Astrocyte (in vitro differentiated cells and primary cell): ENCODE results near the gene LAMB4.

ENCODE experiments used
- EZH2 ChIP-seq: IDR thresholded peaks from 2 replicates; pipeline ENCODE4 v1.6.1; 2012; ENCODE audit warnings: mild to moderate bottlenecking, low read length, inconsistent platforms; ENCODE audit not compliant: insufficient read depth
- TF ChIP-seq, protein P1 (sequence below): IDR thresholded peaks from 2 replicates; pipeline ENCODE4 v1.5.1; 2011; ENCODE audit warnings: low read depth, mild to moderate bottlenecking, inconsistent platforms, low read length, moderate library complexity; ENCODE audit not compliant: insufficient read depth

DNA sequence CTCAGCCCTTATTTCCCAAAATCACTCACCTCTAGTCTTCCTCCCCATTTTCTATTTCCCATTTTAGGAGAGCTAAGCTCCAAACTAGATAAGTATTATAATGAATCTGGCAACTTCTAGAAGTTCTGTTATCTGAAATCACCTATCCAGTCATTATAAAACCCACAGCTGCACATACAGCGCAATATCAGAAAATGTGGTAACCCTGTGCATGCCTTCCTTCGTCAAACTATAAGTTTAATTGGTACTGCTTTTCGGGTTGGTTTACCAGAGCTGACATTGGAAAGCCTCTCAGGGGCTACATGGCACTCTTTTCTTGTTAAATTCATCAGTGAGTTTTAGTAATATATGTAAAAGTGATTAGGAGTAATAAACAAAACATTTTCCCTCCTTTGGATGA is 1.6 kb downstream of the LAMB4 start:
- TF ChIP-seq, protein P1, sequence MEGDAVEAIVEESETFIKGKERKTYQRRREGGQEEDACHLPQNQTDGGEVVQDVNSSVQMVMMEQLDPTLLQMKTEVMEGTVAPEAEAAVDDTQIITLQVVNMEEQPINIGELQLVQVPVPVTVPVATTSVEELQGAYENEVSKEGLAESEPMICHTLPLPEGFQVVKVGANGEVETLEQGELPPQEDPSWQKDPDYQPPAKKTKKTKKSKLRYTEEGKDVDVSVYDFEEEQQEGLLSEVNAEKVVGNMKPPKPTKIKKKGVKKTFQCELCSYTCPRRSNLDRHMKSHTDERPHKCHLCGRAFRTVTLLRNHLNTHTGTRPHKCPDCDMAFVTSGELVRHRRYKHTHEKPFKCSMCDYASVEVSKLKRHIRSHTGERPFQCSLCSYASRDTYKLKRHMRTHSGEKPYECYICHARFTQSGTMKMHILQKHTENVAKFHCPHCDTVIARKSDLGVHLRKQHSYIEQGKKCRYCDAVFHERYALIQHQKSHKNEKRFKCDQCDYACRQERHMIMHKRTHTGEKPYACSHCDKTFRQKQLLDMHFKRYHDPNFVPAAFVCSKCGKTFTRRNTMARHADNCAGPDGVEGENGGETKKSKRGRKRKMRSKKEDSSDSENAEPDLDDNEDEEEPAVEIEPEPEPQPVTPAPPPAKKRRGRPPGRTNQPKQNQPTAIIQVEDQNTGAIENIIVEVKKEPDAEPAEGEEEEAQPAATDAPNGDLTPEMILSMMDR = no peak
- no peak for TF ChIP-seq EZH2
